ENCODE measurements around the gene ERP27.

- TF ChIP-seq CTCF (IDR thresholded peaks at IDR 0.05 in 8 of 11, conservative IDR thresholded peaks at IDR 0.05 in 3 of 11) (no peak), POLR2AphosphoS5 (IDR thresholded peaks at IDR 0.05) (no peak)
Observed at GRCh38 chr12:14871247-14871646, 67.1 kb downstream of the ERP27 start.
